Activated CD8-positive, alpha-beta T cell treated with anti-CD3 and anti-CD28 coated beads for 36 hours (primary cell): Measurements from ENCODE around the gene CD177. TPM values are rescaled to one million over a fixed set of nuclear protein-coding genes. Genes with fewer than 3 reads are reported as not detected.

ENCODE experiments used
- ATAC-seq: fragments of 200-7000 bp; cut with Tn5 transposase; one replicate; pipeline ENCODE4 v1.10.0; 2021; ENCODE audit warnings: mild to moderate bottlenecking, moderate library complexity
- CTCF ChIA-PET: fragments of 350-600 bp; sonication (Branson Sonifier 250); formaldehyde crosslinking; loops from one replicate; lab custom pipeline; 2021; ENCODE audit warnings: antibody characterized with exemption; lab: Charles Lee
- POLR2A ChIA-PET: fragments of 350-600 bp; sonication (Branson Sonifier 250); formaldehyde crosslinking; loops from one replicate; lab custom pipeline; 2021; ENCODE audit warnings: antibody characterized with exemption; lab: Charles Lee
- DNase-seq: peaks from one replicate; pipeline ENCODE4 v3.0.0-alpha.2; 2020
- H3K27ac Mint-ChIP-seq: one replicate; pipeline ENCODE4 v1.8.0; 2021; ENCODE audit warnings: mild to moderate bottlenecking, mixed read lengths
- H3K27me3 Mint-ChIP-seq: one replicate; pipeline ENCODE4 v1.8.0; 2021; ENCODE audit warnings: mixed read lengths
- H3K36me3 Mint-ChIP-seq: one replicate; pipeline ENCODE4 v1.8.0; 2021; ENCODE audit warnings: low read depth, mixed read lengths
- H3K4me1 Mint-ChIP-seq: one replicate; pipeline ENCODE4 v1.8.0; 2021; ENCODE audit warnings: low read depth, mixed read lengths
- H3K4me3 Mint-ChIP-seq: one replicate; pipeline ENCODE4 v1.8.0; 2021; ENCODE audit warnings: mild to moderate bottlenecking, moderate library complexity, mixed read lengths
- H3K9me3 Mint-ChIP-seq: one replicate; pipeline ENCODE4 v1.8.0; 2021; ENCODE audit warnings: mixed read lengths
- CTCF ChIP-seq: fragments of 200-600 bp; IDR thresholded peaks from one replicate; pipeline ENCODE4 v1.8.0; 2022; ENCODE audit warnings: antibody characterized with exemption, mild to moderate bottlenecking
- intact Hi-C: fragments of 100-400 bp; cut with micrococcal nuclease; formaldehyde crosslinking; loops from one replicate; pipeline ENCODE4 v1.10.0; 2022
- total RNA-seq, 2 experiments: library from RNA; stranded (reverse); gene quantifications; one replicate each; pipeline ENCODE4 v1.2.3, GENCODE V29; 2021

Gene CD177
- total RNA-seq, 2 experiments from 2014 or later, result not detected

GRCh38 chr19:43406297-43406696 is 52.8 kb downstream of the CD177 start:
- CTCF ChIA-PET, result interaction anchor here (0.6 kb wide), 1 partner anchor 11 kb away, joined by 3 read pairs; no protein-coding TSS in a partner anchor
- ATAC-seq (no peak), DNase-seq (no peak)
- Mint-ChIP-seq H3K4me1 (no peaks in the 10 kb centered on the region), H3K9me3 (no peaks in the 10 kb centered on the region), H3K27me3 (no peaks in the 10 kb centered on the region), H3K27ac (no peak overlapping the region), H3K36me3 (no peaks in the 10 kb centered on the region), H3K4me3 (no peak overlapping the region)
- POLR2A ChIA-PET, result no interaction called here
- no peak for TF ChIP-seq CTCF
- intact Hi-C loops, result no loop called here

- ChIA-PET POLR2A (no interaction called here), CTCF (no interaction called here)
- Mint-ChIP-seq H3K4me3 (no peak overlapping the region), H3K9me3 (no peaks in the 10 kb centered on the region), H3K4me1 (no peaks in the 10 kb centered on the region), H3K27me3 (no peaks in the 10 kb centered on the region), H3K36me3 (no peaks in the 10 kb centered on the region), H3K27ac (no peak overlapping the region)
- intact Hi-C loops, result no loop called here
- ATAC-seq (no peak), DNase-seq (no peak)
- no peak for TF ChIP-seq CTCF
These were observed 54.0 kb downstream of the CD177 start for GRCh38 chr19:43407416-43408005.

GRCh38 chr19:43408043-43408442 is 54.6 kb downstream of the CD177 start:
- H3K36me3 Mint-ChIP-seq, result no peaks in the 10 kb centered on the region
- intact Hi-C loops, result no loop called here
- no peaks in the 10 kb centered on the region for H3K27me3 Mint-ChIP-seq
- no peak for TF ChIP-seq CTCF
- ChIA-PET CTCF (no interaction called here), POLR2A (no interaction called here)
- no peaks in the 10 kb centered on the region for H3K4me1 Mint-ChIP-seq
- ATAC-seq, result no peak
- no peak overlapping the region for H3K27ac Mint-ChIP-seq
- no peak for DNase-seq
- H3K4me3 Mint-ChIP-seq, result no peak overlapping the region
- H3K9me3 Mint-ChIP-seq, result no peaks in the 10 kb centered on the region

GRCh38 chr19:43409415-43409814 is 55.9 kb downstream of the CD177 start:
- no peaks in the 10 kb centered on the region for H3K4me1 Mint-ChIP-seq
- H3K36me3 Mint-ChIP-seq, result no peaks in the 10 kb centered on the region
- no peak for ATAC-seq
- intact Hi-C loops, result no loop called here
- H3K27ac Mint-ChIP-seq, result no peak overlapping the region
- no peak overlapping the region for H3K4me3 Mint-ChIP-seq
- no peak for DNase-seq
- no peaks in the 10 kb centered on the region for H3K9me3 Mint-ChIP-seq
- no peak for TF ChIP-seq CTCF
- no peaks in the 10 kb centered on the region for H3K27me3 Mint-ChIP-seq
- CTCF ChIA-PET, result no interaction called here
- POLR2A ChIA-PET, result interaction anchor here (0.6 kb wide), 1 partner anchor 98 kb away, joined by 4 read pairs; no protein-coding TSS in a partner anchor

- H3K36me3 Mint-ChIP-seq, result no peaks in the 10 kb centered on the region
- DNase-seq (no peak), ATAC-seq (no peak)
- no peak overlapping the region for H3K4me3 Mint-ChIP-seq
- no peaks in the 10 kb centered on the region for H3K27me3 Mint-ChIP-seq
- H3K4me1 Mint-ChIP-seq, result no peaks in the 10 kb centered on the region
- no peaks in the 10 kb centered on the region for H3K9me3 Mint-ChIP-seq
- H3K27ac Mint-ChIP-seq, result no peak overlapping the region
- ChIA-PET CTCF (interaction anchor here (1.1 kb wide), 1 partner anchor 16 kb away, joined by 3 read pairs; no protein-coding TSS in a partner anchor), POLR2A (no interaction called here)
- no peak for TF ChIP-seq CTCF
- intact Hi-C loops, result no loop called here
These were observed 59.0 kb downstream of the CD177 start for GRCh38 chr19:43412441-43412840.

Other genes starting within 250 kb of the CD177 start
- not detected for gene PSG5, start 167.2 kb upstream of the CD177 start, total RNA-seq
- gene PSG4, start 148.0 kb upstream of the CD177 start, total RNA-seq, result not detected
- gene PSG9, start 84.2 kb upstream of the CD177 start, total RNA-seq, result not detected
- gene TEX101, start 61.2 kb downstream of the CD177 start, total RNA-seq, result not detected
- gene LYPD3, start 111.9 kb downstream of the CD177 start, total RNA-seq, result 1 to 10 TPM; 4.4 to 4.9 TPM
- gene PHLDB3, start 151.1 kb downstream of the CD177 start, total RNA-seq, result 10 to 100 TPM; 14.7 to 17.5 TPM
- gene ETHE1, start 173.5 kb downstream of the CD177 start, total RNA-seq, result 10 to 100 TPM; 50.9 to 57.1 TPM
- 1 to 10 TPM; 1.2 to 2.0 TPM for gene ZNF575, start 179.5 kb downstream of the CD177 start, total RNA-seq
- 10 to 100 TPM; 29.4 to 32.4 TPM for gene XRCC1, start 221.8 kb downstream of the CD177 start, total RNA-seq
- gene PINLYP, start 222.1 kb downstream of the CD177 start, total RNA-seq, result 10 to 100 TPM in 1 of 2 experiments, 1 to 10 TPM in 1; 9.7 to 12.3 TPM
- 10 to 100 TPM; 17.1 to 17.9 TPM for gene IRGQ, start 242.4 kb downstream of the CD177 start, total RNA-seq
- 10 to 100 TPM in 1 of 2 experiments, 1 to 10 TPM in 1; 8.8 to 12.2 TPM for gene ZNF576, start 242.9 kb downstream of the CD177 start, total RNA-seq